H1 (cell line): Measurements from ENCODE around the gene PHRF1. TPM values are rescaled to one million over a fixed set of nuclear protein-coding genes. Genes with fewer than 3 reads are reported as not detected.

ENCODE experiments used
- CREB1 ChIP-seq: IDR thresholded peaks from 2 replicates; pipeline ENCODE4 v1.6.1; 2012; ENCODE audit warnings: inconsistent platforms
- CTBP2 ChIP-seq: IDR thresholded peaks from 2 replicates; pipeline ENCODE4 v1.7.0; 2011; ENCODE audit warnings: borderline replicate concordance, mild to moderate bottlenecking, moderate library complexity, mixed read lengths, low read length; ENCODE audit not compliant: insufficient read depth, insufficient read length
- HDAC6 ChIP-seq: IDR thresholded peaks from one replicate; pipeline ENCODE4 v1.7.1; 2012; ENCODE audit warnings: low read depth, mild to moderate bottlenecking, inconsistent platforms, low read length, moderate library complexity
- MAX ChIP-seq: IDR thresholded peaks from 2 replicates; pipeline ENCODE4 v1.6.1; 2012; ENCODE audit warnings: inconsistent platforms
- NANOG ChIP-seq: IDR thresholded peaks from 2 replicates; pipeline ENCODE4 v1.6.1; 2011; ENCODE audit warnings: low read length, low read depth, mild to moderate bottlenecking, inconsistent platforms; ENCODE audit not compliant: insufficient read depth, poor library complexity, severe bottlenecking
- polyA plus RNA-seq, 7 experiments: library from polyadenylated mRNA; depleted of rRNA in 3 of 7; stranded (reverse) in 5 of 7; unstranded in 2 of 7; fragments of >200 nt in 5 of 7; fragments of 200-250 nt in 2 of 7; gene quantifications; 1 replicate in 5 of 7; 2 replicates in 1 of 7; 4 replicates in 1 of 7; pipeline versions ENCODE4 v1.2.1 to v1.2.3, GENCODE V29; 2011 to 2013; ENCODE audit warnings: missing spikeins in 2 of 7, mixed read lengths in 2 of 7
- total RNA-seq: library from RNA; stranded (reverse); fragmentation: NEBNext Ultra II Directional; extraction: Animal tissue kit (Norgen Biotek cat#: 25700); gene quantifications from 2 replicates; pipeline ENCODE4 v1.2.1, GENCODE V29; 2021

The PHRF1 gene
- total and polyA plus RNA-seq, 2 of the 8 experiments (the other 6 are each of a cell fraction or from before 2014, with no cell fraction given), result 13.4 to 37.3 TPM

GRCh38 chr11:597166-597725 is 21.0 kb downstream of the PHRF1 start (continued):
- peak; percentile 25; the same call in 1 of the 2 replicates for TF ChIP-seq MAX
- no peak for TF ChIP-seq HDAC6
- no peak for TF ChIP-seq CTBP2
- TF ChIP-seq NANOG, result no peak
- no peak for TF ChIP-seq CREB1
